Astrocyte of the cerebellum (primary cell): ENCODE measurements around the gene EHBP1.

Experiments used
- DNase-seq: peaks from one replicate; pipeline ENCODE4 v3.0.0-alpha.2; 2011; ENCODE audit warnings: low read depth
- H3K4me3 ChIP-seq: 2 replicates; pipeline ENCODE4 v1.5.1; 2011; ENCODE audit warnings: mild to moderate bottlenecking, low read depth, low read length, moderate library complexity
- in situ Hi-C: cut with HindIII; loops from 2 replicates; pipeline ENCODE4 v1.10.0; 2017; ENCODE audit warnings: low sequenced_read_pairs
- TF ChIP-seq, protein P1 (sequence below): IDR thresholded peaks from 2 replicates; pipeline ENCODE4 v1.5.1; 2012; ENCODE audit warnings: low read length, low read depth, moderate library complexity, mild to moderate bottlenecking; ENCODE audit errors: missing control alignments

Gene EHBP1

DNA sequence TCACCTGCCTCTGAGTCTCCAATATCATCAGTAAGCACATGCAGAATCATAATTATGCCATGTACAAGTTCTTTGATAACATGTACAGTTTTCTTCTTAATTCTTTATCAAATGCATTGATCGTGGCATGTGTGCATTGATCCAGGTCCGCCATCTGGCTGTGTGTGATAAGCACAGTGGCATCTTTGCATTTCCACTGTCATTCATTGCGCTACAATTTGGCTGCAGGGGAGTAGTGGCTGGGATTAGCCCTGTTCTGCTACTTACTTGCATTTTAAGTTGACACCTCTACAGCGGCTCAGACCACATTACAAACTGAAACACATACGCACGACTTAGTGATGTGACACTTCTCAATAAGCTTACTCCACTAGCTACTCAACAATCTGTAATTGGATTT, 261.5 kb downstream of the EHBP1 start:
- TF ChIP-seq, protein P1, sequence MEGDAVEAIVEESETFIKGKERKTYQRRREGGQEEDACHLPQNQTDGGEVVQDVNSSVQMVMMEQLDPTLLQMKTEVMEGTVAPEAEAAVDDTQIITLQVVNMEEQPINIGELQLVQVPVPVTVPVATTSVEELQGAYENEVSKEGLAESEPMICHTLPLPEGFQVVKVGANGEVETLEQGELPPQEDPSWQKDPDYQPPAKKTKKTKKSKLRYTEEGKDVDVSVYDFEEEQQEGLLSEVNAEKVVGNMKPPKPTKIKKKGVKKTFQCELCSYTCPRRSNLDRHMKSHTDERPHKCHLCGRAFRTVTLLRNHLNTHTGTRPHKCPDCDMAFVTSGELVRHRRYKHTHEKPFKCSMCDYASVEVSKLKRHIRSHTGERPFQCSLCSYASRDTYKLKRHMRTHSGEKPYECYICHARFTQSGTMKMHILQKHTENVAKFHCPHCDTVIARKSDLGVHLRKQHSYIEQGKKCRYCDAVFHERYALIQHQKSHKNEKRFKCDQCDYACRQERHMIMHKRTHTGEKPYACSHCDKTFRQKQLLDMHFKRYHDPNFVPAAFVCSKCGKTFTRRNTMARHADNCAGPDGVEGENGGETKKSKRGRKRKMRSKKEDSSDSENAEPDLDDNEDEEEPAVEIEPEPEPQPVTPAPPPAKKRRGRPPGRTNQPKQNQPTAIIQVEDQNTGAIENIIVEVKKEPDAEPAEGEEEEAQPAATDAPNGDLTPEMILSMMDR = no peak
- in situ Hi-C loops = no loop called here
- no peak for DNase-seq
- no peak overlapping the region for H3K4me3 ChIP-seq

DNA sequence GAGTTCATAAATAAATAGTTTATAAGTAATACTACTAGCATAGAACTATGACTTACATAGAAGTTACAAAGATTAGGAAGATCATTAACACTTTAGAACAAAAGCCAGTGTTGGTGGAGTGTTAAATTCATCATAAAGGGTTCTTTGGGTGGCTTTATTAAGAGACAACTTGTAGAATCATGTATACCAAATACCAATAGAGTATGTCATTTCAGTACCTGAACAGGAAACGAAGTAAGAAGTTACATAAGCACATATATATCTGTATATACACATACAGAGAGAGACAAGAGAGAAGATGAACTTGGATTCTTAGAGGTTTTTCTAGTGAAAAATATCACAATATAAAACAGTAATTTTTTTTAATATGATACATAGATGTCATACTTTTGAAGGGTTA, 262.7 kb downstream of the EHBP1 start:
- H3K4me3 ChIP-seq = no peak overlapping the region
- TF ChIP-seq, protein P1 = no peak
- DNase-seq = no peak
- in situ Hi-C loops = no loop called here

DNA sequence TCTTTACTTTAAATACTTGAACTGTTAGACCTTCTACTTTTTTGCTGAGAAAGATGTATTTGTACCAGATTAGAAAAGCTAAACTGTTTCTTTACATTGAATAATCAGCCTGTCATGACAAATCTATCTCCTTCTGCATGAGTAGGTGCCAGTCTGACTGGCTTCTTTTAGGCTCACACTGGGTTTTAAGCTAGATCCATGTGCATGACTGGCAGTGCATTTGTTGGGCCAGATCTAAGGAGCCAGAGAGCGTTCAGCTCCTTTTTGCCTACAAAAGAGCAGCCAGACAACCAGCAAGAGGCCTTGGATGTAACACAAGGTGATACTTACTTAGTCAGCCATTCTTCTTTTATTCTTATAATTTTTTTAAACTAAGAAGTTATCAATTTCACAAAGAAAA, 263.2 kb downstream of the EHBP1 start:
- TF ChIP-seq, protein P1 = no peak
- no peak for DNase-seq
- in situ Hi-C loops = no loop called here
- no peak overlapping the region for H3K4me3 ChIP-seq

DNA sequence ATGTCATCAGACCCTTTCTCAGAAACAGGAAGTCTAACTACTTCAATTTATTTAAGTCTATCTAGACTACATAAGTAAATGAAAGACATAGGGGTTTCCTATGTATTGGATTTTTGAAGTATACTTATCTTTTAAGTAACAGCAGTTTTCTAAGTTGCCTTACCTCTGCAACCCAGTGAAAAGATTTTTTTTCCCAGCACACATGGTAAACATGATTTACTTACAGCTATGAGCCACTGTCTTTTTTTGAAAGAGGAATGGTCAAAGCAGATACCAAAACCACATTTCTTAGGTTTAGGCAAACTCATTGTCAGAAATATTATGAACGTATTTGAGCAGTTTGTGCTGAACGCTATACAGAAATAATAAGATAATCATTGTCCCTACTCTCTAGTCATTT, 266.4 kb downstream of the EHBP1 start:
- no peak for DNase-seq
- H3K4me3 ChIP-seq = no peak overlapping the region
- TF ChIP-seq, protein P1 = no peak
- in situ Hi-C loops = no loop called here

DNA sequence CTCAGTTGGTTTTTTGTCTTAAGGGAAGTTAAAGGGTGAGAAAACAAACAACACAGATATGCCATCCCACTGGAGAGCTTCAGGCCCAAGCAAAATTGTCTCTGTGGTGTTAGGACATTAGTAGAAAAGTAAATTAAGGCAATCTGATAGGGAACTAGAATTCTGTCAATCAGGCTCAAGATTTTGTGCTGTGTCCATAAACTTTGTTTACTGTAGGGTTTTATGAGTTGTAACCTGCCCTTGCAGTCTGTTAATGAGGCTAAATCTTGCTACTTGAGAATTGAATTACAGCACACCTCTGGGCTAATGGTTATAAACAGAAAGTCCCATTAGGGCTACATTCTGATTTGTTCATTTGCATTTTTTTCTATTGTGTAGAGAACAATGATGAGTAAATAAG, 267.1 kb downstream of the EHBP1 start:
- in situ Hi-C loops = no loop called here
- TF ChIP-seq, protein P1 = no peak
- DNase-seq = no peak

DNA sequence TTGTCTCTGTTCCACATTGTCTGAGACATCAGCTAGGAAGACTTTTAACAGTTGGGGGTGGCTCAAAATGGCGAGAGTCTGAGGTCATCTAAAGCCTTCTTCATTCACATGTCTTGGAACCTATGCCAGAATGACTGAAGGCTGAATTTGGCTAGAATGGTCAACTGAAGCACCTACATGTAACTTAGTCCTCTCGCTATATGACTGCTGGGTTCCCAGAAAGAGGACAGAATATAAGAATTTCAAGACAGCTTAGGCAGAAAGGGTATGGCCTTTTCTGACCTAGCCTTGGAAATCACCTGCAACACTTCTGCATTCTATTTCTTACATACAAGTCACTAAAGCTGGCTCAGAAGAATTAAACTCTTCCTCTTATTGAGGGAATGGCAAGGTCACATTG, 269.5 kb downstream of the EHBP1 start:
- no peak for DNase-seq
- in situ Hi-C loops = no loop called here
- TF ChIP-seq, protein P1 = no peak
- no peak overlapping the region for H3K4me3 ChIP-seq

More for the DNA sequence above, 267.1 kb downstream of the EHBP1 start:
- H3K4me3 ChIP-seq = no peak overlapping the region

DNA sequence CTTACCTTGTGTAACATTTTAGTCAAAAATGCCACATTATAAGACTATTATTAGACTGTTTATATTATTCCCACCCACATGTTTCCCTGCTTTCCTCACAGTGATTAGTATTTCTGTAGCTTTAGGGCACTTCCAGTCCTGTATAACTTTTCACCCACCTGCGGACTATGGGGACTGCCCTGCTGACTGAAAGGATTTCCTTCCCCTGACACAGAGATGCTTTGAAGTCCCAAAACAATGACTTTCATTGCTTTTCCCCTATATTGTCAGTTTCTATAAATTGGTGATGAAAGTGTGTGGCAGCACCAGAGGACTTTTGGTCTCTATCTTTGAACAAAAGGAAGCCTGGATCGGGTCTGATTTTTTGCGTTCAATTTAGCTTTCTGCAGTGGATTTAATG, 286.1 kb downstream of the EHBP1 start:
- no peak overlapping the region for H3K4me3 ChIP-seq
- in situ Hi-C loops = no loop called here
- DNase-seq = no peak
- TF ChIP-seq, protein P1 = no peak
